HG03521 (cell line): ENCODE measurements around the gene PPP1R37.
A peak's percentile ranks its signal among the peaks of the same experiment; 100 is the strongest.

Source experiments
- ATAC-seq: cut with Tn5 transposase; IDR thresholded peaks from one replicate; pipeline ENCODE4 v1.9.1; 2021; ENCODE audit warnings: mild to moderate bottlenecking, moderate library complexity; ENCODE audit not compliant: unreplicated experiment

PPP1R37 gene

GRCh38 chr19:45113628-45114027 lies 20.6 kb downstream of the PPP1R37 start:
- ATAC-seq: no peak

GRCh38 chr19:45114116-45114515 lies 21.1 kb downstream of the PPP1R37 start:
- ATAC-seq: no peak

GRCh38 chr19:45115809-45116615 lies 23.0 kb downstream of the PPP1R37 start:
- ATAC-seq: no peak

GRCh38 chr19:45117167-45117594 lies 24.2 kb downstream of the PPP1R37 start:
- no peak for ATAC-seq

GRCh38 chr19:45117671-45118070 lies 24.7 kb downstream of the PPP1R37 start:
- no peak for ATAC-seq

GRCh38 chr19:45118106-45118505 lies 25.1 kb downstream of the PPP1R37 start:
- no peak for ATAC-seq

GRCh38 chr19:45118591-45119355 lies 25.8 kb downstream of the PPP1R37 start:
- ATAC-seq: peak; percentile 36

GRCh38 chr19:45119582-45119981 lies 26.6 kb downstream of the PPP1R37 start:
- ATAC-seq: no peak

- ATAC-seq: no peak
These were observed 28.9 kb downstream of the PPP1R37 start for GRCh38 chr19:45121827-45122345.

GRCh38 chr19:45122832-45123231 lies 29.9 kb downstream of the PPP1R37 start:
- no peak for ATAC-seq

GRCh38 chr19:45123440-45123850 lies 30.5 kb downstream of the PPP1R37 start:
- ATAC-seq: no peak

GRCh38 chr19:45124021-45124420 lies 31.0 kb downstream of the PPP1R37 start:
- ATAC-seq: no peak

GRCh38 chr19:45125360-45125759 lies 32.4 kb downstream of the PPP1R37 start:
- no peak for ATAC-seq

- no peak for ATAC-seq
These were observed 33.1 kb downstream of the PPP1R37 start for GRCh38 chr19:45125975-45126493.

- no peak for ATAC-seq
These were observed 33.7 kb downstream of the PPP1R37 start for GRCh38 chr19:45126654-45127053.

GRCh38 chr19:45128146-45128545 lies 35.2 kb downstream of the PPP1R37 start:
- ATAC-seq: no peak

- no peak for ATAC-seq
These were observed 35.8 kb downstream of the PPP1R37 start for GRCh38 chr19:45128806-45129205.

- no peak for ATAC-seq
These were observed 37.3 kb downstream of the PPP1R37 start for GRCh38 chr19:45130236-45130635.

GRCh38 chr19:45130888-45131615 lies 38.1 kb downstream of the PPP1R37 start:
- ATAC-seq: no peak

GRCh38 chr19:45133661-45134060 lies 40.7 kb downstream of the PPP1R37 start:
- no peak for ATAC-seq
